HepG2 (cell line): ENCODE results near the gene GPS1. TPM values are rescaled to one million over a fixed set of nuclear protein-coding genes. Genes with fewer than 3 reads are reported as not detected.
A peak's percentile ranks its signal among the peaks of the same experiment; 100 is the strongest.

ENCODE experiments used
- ASH2L ChIP-seq: fragments of 300-600, 200-600 bp; sonication (generic); IDR thresholded peaks from 2 replicates; pipeline ENCODE4 v1.7.0; 2017; ENCODE audit warnings: low read depth, mild to moderate bottlenecking, moderate library complexity, mixed read lengths, low read length; ENCODE audit not compliant: insufficient read length
- ATF7-NPFF ChIP-seq: sonication (generic); formaldehyde crosslinking; IDR thresholded peaks from 2 replicates; pipeline ENCODE4 v1.8.1; 2023; ENCODE audit warnings: mild to moderate bottlenecking, low read depth, missing genetic modification reagents, moderate library complexity
- FOSL1 ChIP-seq: sonication (generic); formaldehyde crosslinking; IDR thresholded peaks from 2 replicates; pipeline ENCODE4 v1.9.0; 2021; ENCODE audit warnings: missing genetic modification reagents, borderline replicate concordance
- HDAC1 ChIP-seq: sonication (generic); formaldehyde crosslinking; IDR thresholded peaks from 2 replicates; pipeline ENCODE4 v1.5.1; 2020; ENCODE audit warnings: mild to moderate bottlenecking, missing genetic modification reagents
- KDM2A ChIP-seq: sonication (generic); formaldehyde crosslinking; IDR thresholded peaks from 2 replicates; pipeline ENCODE4 v1.4.0; 2020; ENCODE audit warnings: low read depth, missing genetic modification reagents, borderline replicate concordance
- LCORL ChIP-seq, 2 experiments: fragments of 450-650 bp in 1 of 2; sonication (generic) in 1 of 2; formaldehyde crosslinking in 1 of 2; IDR thresholded peaks; 2 replicates each; pipeline versions ENCODE4 v1.5.0 to v1.6.1; 2017 to 2020; ENCODE audit warnings: antibody characterized with exemption in 1 of 2, missing genetic modification reagents in 1 of 2
- MYC ChIP-seq: sonication (generic); formaldehyde crosslinking; IDR thresholded peaks from 2 replicates; pipeline ENCODE4 v1.9.0; 2021; ENCODE audit warnings: missing genetic modification reagents, borderline replicate concordance
- NFYB ChIP-seq: sonication (generic); formaldehyde crosslinking; IDR thresholded peaks from 2 replicates; pipeline ENCODE4 v1.4.0; 2020; ENCODE audit warnings: missing genetic modification reagents
- PAWR ChIP-seq: sonication (generic); formaldehyde crosslinking; IDR thresholded peaks from 2 replicates; pipeline ENCODE4 v1.4.0; 2020; ENCODE audit warnings: missing genetic modification reagents, mild to moderate bottlenecking, borderline replicate concordance
- PHF5A ChIP-seq: IDR thresholded peaks from one replicate; pipeline ENCODE4 v1.6.1; 2018; ENCODE audit warnings: low read depth, missing genetic modification reagents; ENCODE audit not compliant: unreplicated experiment
- SOX5 ChIP-seq: IDR thresholded peaks from 2 replicates; pipeline ENCODE4 v1.6.1; 2016; ENCODE audit warnings: borderline replicate concordance
- SOX6 ChIP-seq, 2 experiments: fragments of 450-650 bp in 1 of 2; sonication (generic) in 1 of 2; formaldehyde crosslinking in 1 of 2; IDR thresholded peaks; 2 replicates each; pipeline versions ENCODE4 v1.4.0 to v1.6.1; 2017 to 2020; ENCODE audit warnings: antibody characterized with exemption in 1 of 2, mild to moderate bottlenecking in 1 of 2, missing genetic modification reagents in 1 of 2
- SUZ12 ChIP-seq: fragments of 150-350 bp; IDR thresholded peaks from 2 replicates; pipeline ENCODE4 v1.6.1; 2014; ENCODE audit warnings: low read depth, low read length
- ZBTB3 ChIP-seq: sonication (generic); formaldehyde crosslinking; IDR thresholded peaks from 2 replicates; pipeline ENCODE4 v1.4.0; 2020; ENCODE audit warnings: low read depth, mild to moderate bottlenecking, moderate library complexity, missing genetic modification reagents, borderline replicate concordance
- ZNF121 ChIP-seq: sonication (generic); formaldehyde crosslinking; IDR thresholded peaks from 2 replicates; pipeline ENCODE4 v1.5.0; 2020; ENCODE audit warnings: mild to moderate bottlenecking, missing genetic modification reagents
- ZNF180 ChIP-seq: sonication (generic); formaldehyde crosslinking; IDR thresholded peaks from 2 replicates; pipeline ENCODE4 v1.4.0; 2020; ENCODE audit warnings: low read depth, missing genetic modification reagents, borderline replicate concordance
- ZNF253 ChIP-seq: sonication (generic); formaldehyde crosslinking; IDR thresholded peaks from 2 replicates; pipeline ENCODE4 v1.8.0; 2022; ENCODE audit warnings: mild to moderate bottlenecking, missing genetic modification reagents, borderline replicate concordance
- ZNF30 ChIP-seq: sonication (generic); formaldehyde crosslinking; IDR thresholded peaks from 2 replicates; pipeline ENCODE4 v1.5.0; 2020; ENCODE audit warnings: mild to moderate bottlenecking, missing genetic modification reagents
- ZNF556 ChIP-seq: sonication (generic); formaldehyde crosslinking; IDR thresholded peaks from 2 replicates; pipeline ENCODE4 v1.4.0; 2020; ENCODE audit warnings: mild to moderate bottlenecking, missing genetic modification reagents, borderline replicate concordance
- ZNF724P ChIP-seq: sonication (generic); formaldehyde crosslinking; IDR thresholded peaks from 2 replicates; pipeline ENCODE4 v1.8.0; 2022; ENCODE audit warnings: missing genetic modification reagents, borderline replicate concordance
- ZNF737 ChIP-seq: sonication (generic); formaldehyde crosslinking; IDR thresholded peaks from 2 replicates; pipeline ENCODE4 v1.5.0; 2020; ENCODE audit warnings: missing genetic modification reagents, mild to moderate bottlenecking, borderline replicate concordance
- ZNF841 ChIP-seq: sonication (generic); formaldehyde crosslinking; IDR thresholded peaks from 2 replicates; pipeline ENCODE4 v1.8.1; 2023; ENCODE audit warnings: missing genetic modification reagents, borderline replicate concordance
- polyA plus RNA-seq, 8 experiments: library from polyadenylated mRNA; depleted of rRNA in 3 of 8; stranded (reverse) in 7 of 8; unstranded in 1 of 8; fragments of >200 nt; fragmentation: Illumina TruSeq in 4 of 8; extraction: Trizol in 4 of 8; gene quantifications; 2 replicates each; pipeline versions ENCODE4 v1.2.1 to v1.2.3, GENCODE V29; 2011 to 2016; ENCODE audit warnings: low read depth in 4 of 8, missing spikeins in 1 of 8, mixed read lengths in 1 of 8; ENCODE audit not compliant: insufficient read depth in 1 of 8
- total RNA-seq, 5 experiments: library from RNA; depleted of rRNA; stranded (reverse); fragments of >200 nt; fragmentation: Illumina TruSeq; extraction: Trizol; gene quantifications; 2 replicates each; pipeline ENCODE4 v1.2.3, GENCODE V29; 2016; ENCODE audit warnings: low read depth in 1 of 5
- TF ChIP-seq, protein P1 (sequence below): IDR thresholded peaks from 2 replicates; pipeline ENCODE4 v1.6.1; 2016; ENCODE audit warnings: control low read depth
- TF ChIP-seq, protein P2 (sequence below): sonication (generic); formaldehyde crosslinking; IDR thresholded peaks from 2 replicates; pipeline ENCODE4 v1.4.0; 2020; ENCODE audit warnings: missing genetic modification reagents, borderline replicate concordance
- TF ChIP-seq, protein P3 (sequence below): IDR thresholded peaks from 2 replicates; pipeline ENCODE4 v1.6.1; 2016; ENCODE audit warnings: mild to moderate bottlenecking

GPS1 gene
- total and polyA plus RNA-seq, 2 of the 13 experiments (the other 11 are each of a cell fraction or from before 2014, with no cell fraction given), result 124 to 128 TPM

DNA sequence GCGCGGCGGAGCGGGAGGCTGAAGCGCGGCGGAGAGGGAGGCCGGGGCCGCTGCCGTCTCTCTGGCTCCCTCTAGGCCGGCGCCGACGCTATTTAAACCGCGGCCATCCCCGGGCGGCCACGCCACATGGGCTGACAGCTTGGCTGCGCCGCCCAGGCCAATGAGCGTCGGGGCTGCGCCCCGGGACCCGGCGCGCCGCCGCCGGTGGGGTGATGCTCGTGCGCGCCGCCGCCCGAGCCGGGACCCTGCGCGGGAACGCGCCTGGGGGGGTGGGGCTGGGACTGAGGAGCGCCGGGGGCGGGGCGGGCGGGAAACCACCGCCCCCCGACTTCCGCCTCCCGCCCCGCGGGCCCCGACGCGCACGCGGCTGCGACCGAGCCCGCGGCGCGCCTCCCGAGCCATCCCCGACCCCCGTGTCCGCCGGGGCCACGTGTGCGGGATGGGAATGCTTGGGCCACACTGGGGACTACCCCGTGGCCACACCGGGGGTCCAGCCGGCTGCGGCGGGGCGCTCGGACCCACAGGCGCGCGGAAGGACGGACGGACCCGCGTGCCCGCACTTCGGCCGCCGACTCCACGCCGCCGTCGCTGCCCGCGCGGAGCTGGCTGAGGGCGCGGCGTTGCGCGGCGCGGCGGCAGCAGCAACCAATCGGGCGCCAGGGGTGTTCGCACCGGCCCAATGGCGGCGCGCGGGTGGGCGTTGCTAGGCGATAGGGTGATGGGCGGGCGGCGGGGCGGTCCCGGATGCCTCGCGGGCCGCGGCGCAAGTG, 46.7 kb downstream of the GPS1 start, which contains the start of gene FASN (continued):
- TF ChIP-seq, protein P1, sequence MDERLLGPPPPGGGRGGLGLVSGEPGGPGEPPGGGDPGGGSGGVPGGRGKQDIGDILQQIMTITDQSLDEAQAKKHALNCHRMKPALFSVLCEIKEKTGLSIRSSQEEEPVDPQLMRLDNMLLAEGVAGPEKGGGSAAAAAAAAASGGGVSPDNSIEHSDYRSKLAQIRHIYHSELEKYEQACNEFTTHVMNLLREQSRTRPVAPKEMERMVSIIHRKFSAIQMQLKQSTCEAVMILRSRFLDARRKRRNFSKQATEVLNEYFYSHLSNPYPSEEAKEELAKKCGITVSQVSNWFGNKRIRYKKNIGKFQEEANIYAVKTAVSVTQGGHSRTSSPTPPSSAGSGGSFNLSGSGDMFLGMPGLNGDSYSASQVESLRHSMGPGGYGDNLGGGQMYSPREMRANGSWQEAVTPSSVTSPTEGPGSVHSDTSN (CRISPR knock-in tag), result peak; percentile 76
- TF ChIP-seq ZNF121 (CRISPR knock-in tag) (no peak; the same call in 1 of the 2 replicates), ZNF180 (CRISPR knock-in tag) (peak; percentile 86; the same call in 1 of the 2 replicates), SOX5 (peak; percentile 24; the same call in 1 of the 2 replicates), SUZ12 (no peak), ASH2L (peak; percentile 70), MYC (CRISPR knock-in tag) (peak; percentile 96), ZNF30 (CRISPR knock-in tag) (0 out of 2 replicates have a peak, but pooled peaks have one; percentile 29), ZNF841 (CRISPR knock-in tag) (0 out of 2 replicates have a peak, but pooled peaks have one; percentile 88), FOSL1 (no peak), ZBTB3 (CRISPR knock-in tag) (no peak; the same call in 1 of the 2 replicates), PAWR (0 out of 2 replicates have a peak, but pooled peaks have one; percentile 18), HDAC1 (CRISPR knock-in tag) (peak; percentile 71), NFYB (CRISPR knock-in tag) (peak; percentile 88), KDM2A (CRISPR knock-in tag) (peak; percentile 49; the same call in 1 of the 2 replicates), ZNF737 (CRISPR knock-in tag) (no peak), SOX6 (IDR thresholded peaks at IDR 0.05) (no peak), SOX6 (CRISPR knock-in tag; IDR thresholded peaks at IDR 0.05) (0 out of 2 replicates have a peak, but pooled peaks have one; percentile 43), PHF5A (peak; percentile 46), LCORL (IDR thresholded peaks at IDR 0.05) (no peak), LCORL (CRISPR knock-in tag; IDR thresholded peaks at IDR 0.05) (0 out of 2 replicates have a peak, but pooled peaks have one; percentile 32), ZNF724P (no peak; the same call in 1 of the 2 replicates), ATF7-NPFF (CRISPR knock-in tag) (0 out of 2 replicates have a peak, but pooled peaks have one; percentile 39), ZNF253 (CRISPR knock-in tag) (peak; percentile 59; the same call in 1 of the 2 replicates), ZNF556 (CRISPR knock-in tag) (peak; percentile 62; the same call in 1 of the 2 replicates)
- TF ChIP-seq, protein P2, sequence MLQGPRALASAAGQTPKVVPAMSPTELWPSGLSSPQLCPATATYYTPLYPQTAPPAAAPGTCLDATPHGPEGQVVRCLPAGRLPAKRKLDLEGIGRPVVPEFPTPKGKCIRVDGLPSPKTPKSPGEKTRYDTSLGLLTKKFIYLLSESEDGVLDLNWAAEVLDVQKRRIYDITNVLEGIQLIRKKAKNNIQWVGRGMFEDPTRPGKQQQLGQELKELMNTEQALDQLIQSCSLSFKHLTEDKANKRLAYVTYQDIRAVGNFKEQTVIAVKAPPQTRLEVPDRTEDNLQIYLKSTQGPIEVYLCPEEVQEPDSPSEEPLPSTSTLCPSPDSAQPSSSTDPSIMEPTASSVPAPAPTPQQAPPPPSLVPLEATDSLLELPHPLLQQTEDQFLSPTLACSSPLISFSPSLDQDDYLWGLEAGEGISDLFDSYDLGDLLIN (CRISPR knock-in tag), result peak; percentile 78; the same call in 1 of the 2 replicates
- TF ChIP-seq, protein P3, sequence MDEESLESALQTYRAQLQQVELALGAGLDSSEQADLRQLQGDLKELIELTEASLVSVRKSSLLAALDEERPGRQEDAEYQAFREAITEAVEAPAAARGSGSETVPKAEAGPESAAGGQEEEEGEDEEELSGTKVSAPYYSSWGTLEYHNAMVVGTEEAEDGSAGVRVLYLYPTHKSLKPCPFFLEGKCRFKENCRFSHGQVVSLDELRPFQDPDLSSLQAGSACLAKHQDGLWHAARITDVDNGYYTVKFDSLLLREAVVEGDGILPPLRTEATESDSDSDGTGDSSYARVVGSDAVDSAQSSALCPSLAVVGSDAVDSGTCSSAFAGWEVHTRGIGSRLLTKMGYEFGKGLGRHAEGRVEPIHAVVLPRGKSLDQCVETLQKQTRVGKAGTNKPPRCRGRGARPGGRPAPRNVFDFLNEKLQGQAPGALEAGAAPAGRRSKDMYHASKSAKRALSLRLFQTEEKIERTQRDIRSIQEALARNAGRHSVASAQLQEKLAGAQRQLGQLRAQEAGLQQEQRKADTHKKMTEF (CRISPR knock-in tag), result no peak
